H9 (cell line): ENCODE data around the gene DVL3. TPM values are rescaled to one million over a fixed set of nuclear protein-coding genes. Genes with fewer than 3 reads are reported as not detected.

Experiments used
- DNase-seq: peaks from one replicate; pipeline ENCODE4 v3.0.0-alpha.2; 2017
- H2AFZ ChIP-seq: one replicate; pipeline ENCODE4 v1.6.1; 2013; ENCODE audit warnings: mild to moderate bottlenecking, low read length, control low read depth, moderate library complexity
- H2AK5ac ChIP-seq: 2 replicates; pipeline ENCODE4 v1.6.1; 2013; ENCODE audit warnings: low read length, control low read depth, mixed read lengths; ENCODE audit not compliant: insufficient read length
- H2BK120ac ChIP-seq: one replicate; pipeline ENCODE4 v1.6.1; 2013; ENCODE audit warnings: low read depth, mild to moderate bottlenecking, low read length, control low read depth, inconsistent platforms; ENCODE audit not compliant: poor library complexity, severe bottlenecking
- H2BK12ac ChIP-seq: 2 replicates; pipeline ENCODE4 v1.6.1; 2013; ENCODE audit warnings: low read length, control low read depth, mixed read lengths, low read depth; ENCODE audit not compliant: insufficient read length
- H2BK15ac ChIP-seq: 2 replicates; pipeline ENCODE4 v1.6.1; 2013; ENCODE audit warnings: low read depth, low read length, control low read depth
- H2BK20ac ChIP-seq: one replicate; pipeline ENCODE4 v1.6.1; 2013; ENCODE audit warnings: low read depth, mild to moderate bottlenecking, low read length, control low read depth, inconsistent platforms; ENCODE audit not compliant: poor library complexity, severe bottlenecking
- H2BK5ac ChIP-seq: 2 replicates; pipeline ENCODE4 v1.6.1; 2013; ENCODE audit warnings: low read length, control low read depth, mixed read lengths; ENCODE audit not compliant: insufficient read length
- H3K14ac ChIP-seq: 2 replicates; pipeline ENCODE4 v1.6.1; 2013; ENCODE audit warnings: low read length, control low read depth; ENCODE audit not compliant: insufficient read depth
- H3K18ac ChIP-seq: 2 replicates; pipeline ENCODE4 v1.6.1; 2013; ENCODE audit warnings: low read depth, mild to moderate bottlenecking, mixed read lengths, low read length, control low read depth; ENCODE audit not compliant: insufficient read length
- H3K23ac ChIP-seq: 2 replicates; pipeline ENCODE4 v1.6.1; 2013; ENCODE audit warnings: low read length, control low read depth, mixed read lengths, low read depth; ENCODE audit not compliant: insufficient read length
- H3K23me2 ChIP-seq: 2 replicates; pipeline ENCODE4 v1.6.1; 2013; ENCODE audit warnings: low read depth, mild to moderate bottlenecking, mixed read lengths, low read length, control low read depth; ENCODE audit not compliant: insufficient read length, poor library complexity, severe bottlenecking
- H3K27ac ChIP-seq: 2 replicates; pipeline ENCODE4 v1.5.1; 2013; ENCODE audit warnings: low read length, control low read depth, mixed read lengths, low read depth; ENCODE audit not compliant: insufficient read length
- H3K27me3 ChIP-seq: 2 replicates; pipeline ENCODE4 v1.6.1; 2013; ENCODE audit warnings: low read length, control low read depth, inconsistent platforms; ENCODE audit not compliant: insufficient read depth
- H3K4ac ChIP-seq: 2 replicates; pipeline ENCODE4 v1.6.1; 2013; ENCODE audit warnings: low read depth, mild to moderate bottlenecking, control low read depth, inconsistent platforms, low read length, moderate library complexity
- H3K4me1 ChIP-seq: 2 replicates; pipeline ENCODE4 v1.6.1; 2013; ENCODE audit warnings: low read length, control low read depth, inconsistent platforms; ENCODE audit not compliant: insufficient read depth
- H3K4me2 ChIP-seq: 2 replicates; pipeline ENCODE4 v1.6.1; 2013; ENCODE audit warnings: low read length, control low read depth, mixed read lengths; ENCODE audit not compliant: insufficient read length, insufficient read depth
- H3K56ac ChIP-seq: 2 replicates; pipeline ENCODE4 v1.6.1; 2013; ENCODE audit warnings: low read depth, mild to moderate bottlenecking, mixed read lengths, low read length, control low read depth; ENCODE audit not compliant: insufficient read length
- H3K79me1 ChIP-seq: 2 replicates; pipeline ENCODE4 v1.6.1; 2013; ENCODE audit warnings: low read depth, mild to moderate bottlenecking, moderate library complexity, low read length, control low read depth, inconsistent platforms; ENCODE audit not compliant: insufficient read depth, poor library complexity, severe bottlenecking
- H3K79me2 ChIP-seq: 2 replicates; pipeline ENCODE4 v1.6.1; 2013; ENCODE audit warnings: low read length, control low read depth, inconsistent platforms; ENCODE audit not compliant: insufficient read depth
- H3K9ac ChIP-seq: 2 replicates; pipeline ENCODE4 v1.6.1; 2013; ENCODE audit warnings: low read length, control low read depth, mixed read lengths; ENCODE audit not compliant: insufficient read length; ENCODE audit errors: extremely low read depth
- H3K9me3 ChIP-seq: one replicate; pipeline ENCODE4 v1.6.1; 2013; ENCODE audit warnings: low read depth, low read length, inconsistent platforms; ENCODE audit not compliant: control insufficient read depth
- H3T11ph ChIP-seq: one replicate; pipeline ENCODE4 v1.6.1; 2013; ENCODE audit warnings: mild to moderate bottlenecking, low read length, control low read depth, inconsistent platforms
- H4K20me1 ChIP-seq: one replicate; pipeline ENCODE4 v1.6.1; 2013; ENCODE audit not compliant: control insufficient read depth, insufficient read length, insufficient read depth
- H4K5ac ChIP-seq: 2 replicates; pipeline ENCODE4 v1.6.1; 2013; ENCODE audit warnings: low read depth, mild to moderate bottlenecking, mixed read lengths, low read length, control low read depth; ENCODE audit not compliant: insufficient read length
- H4K8ac ChIP-seq: replicated peaks from 2 replicates; pipeline ENCODE4 v1.6.1; 2013; ENCODE audit warnings: low read length, control low read depth, mixed read lengths, low read depth; ENCODE audit not compliant: insufficient read length
- H4K91ac ChIP-seq: 2 replicates; pipeline ENCODE4 v1.6.1; 2013; ENCODE audit warnings: low read depth, mild to moderate bottlenecking, moderate library complexity, mixed read lengths, low read length, control low read depth; ENCODE audit not compliant: insufficient read length
- H3K27ac Mint-ChIP-seq, 3 experiments: 2 replicates in 2 of 3; 3 replicates in 1 of 3; pipeline ENCODE4 v1.8.0; 2020 to 2021; ENCODE audit warnings: mixed read lengths in 3 of 3, mild to moderate bottlenecking in 1 of 3, moderate library complexity in 1 of 3
- H3K27me3 Mint-ChIP-seq: 2 replicates; pipeline ENCODE4 v1.8.0; 2021; ENCODE audit warnings: low read depth, mild to moderate bottlenecking, moderate library complexity, mixed read lengths
- H3K36me3 Mint-ChIP-seq, 3 experiments: 2 replicates in 2 of 3; 3 replicates in 1 of 3; pipeline ENCODE4 v1.8.0; 2020 to 2021; ENCODE audit warnings: low read depth in 3 of 3, mixed read lengths in 3 of 3; ENCODE audit not compliant: insufficient read depth in 1 of 3
- H3K4me1 Mint-ChIP-seq, 2 experiments: 2 replicates each; pipeline ENCODE4 v1.8.0; 2020; ENCODE audit warnings: mixed read lengths in 2 of 2
- H3K4me3 Mint-ChIP-seq, 2 experiments: 2 replicates in 1 of 2; 3 replicates in 1 of 2; pipeline ENCODE4 v1.8.0; 2020 to 2021; ENCODE audit warnings: mild to moderate bottlenecking in 2 of 2, mixed read lengths in 2 of 2, moderate library complexity in 1 of 2
- H3K9me3 Mint-ChIP-seq, 2 experiments: 2 replicates in 1 of 2; 3 replicates in 1 of 2; pipeline ENCODE4 v1.8.0; 2020; ENCODE audit warnings: mild to moderate bottlenecking in 2 of 2, mixed read lengths in 2 of 2, moderate library complexity in 1 of 2
- CTCF ChIP-seq: fragments of 200-600 bp; sonication (generic); conservative IDR thresholded peaks from 3 replicates; pipeline ENCODE4 v1.8.0; 2021; ENCODE audit warnings: antibody characterized with exemption, mild to moderate bottlenecking
- WGBS: extraction: QIAGEN DNeasy Blood & Tissue Kit; methylation state at CpG from one replicate; pipeline ENCODE4 v1.1.7; 2013; ENCODE audit warnings: missing lambda C conversion rate, low lambda C conversion rate, mixed read lengths; ENCODE audit not compliant: insufficient read length; ENCODE audit errors: extremely low coverage; 5-methylcytosine and 5-hydroxymethylcytosine counted together
- total RNA-seq: library from RNA; stranded (reverse); gene quantifications from 2 replicates; pipeline ENCODE4 v1.2.1, GENCODE V29; 2021

DVL3 gene
- total RNA-seq, 1 experiment from 2014 or later, result 64.7 TPM

DNA sequence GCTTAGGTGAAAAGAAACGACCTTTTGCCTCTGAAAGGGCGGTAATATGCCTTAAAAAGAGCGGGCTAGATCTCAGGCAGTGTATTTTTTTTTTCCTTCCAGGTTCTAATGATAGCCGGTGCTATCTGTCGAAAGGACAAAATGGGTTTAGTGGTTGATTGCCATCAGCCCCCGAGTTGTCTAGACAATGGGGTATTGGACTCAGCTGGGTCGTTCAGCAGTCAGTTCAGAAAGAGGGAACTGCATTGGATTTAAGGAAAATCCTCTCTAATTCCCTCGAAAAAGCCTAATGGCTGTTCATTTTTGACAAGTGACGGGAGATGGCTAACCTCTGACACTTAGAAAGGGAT, 19.3 kb upstream of the DVL3 start:
- H3K36me3 Mint-ChIP-seq, result peaks cover 3 to 23% (median 18%) of the 10 kb centered on the region in 3 experiments; a peak in 6 of 7 replicates
- Histone ChIP-seq H3K4me1 (no peaks in the 10 kb centered on the region), H2BK5ac (no peak overlapping the region), H3T11ph (no peak overlapping the region), H3K9me3 (no peaks in the 10 kb centered on the region), H3K14ac (no peak overlapping the region), H3K27ac (no peak overlapping the region), H3K4ac (no peak overlapping the region), H2BK12ac (no peak overlapping the region), H2BK120ac (no peak overlapping the region), H3K56ac (no peak overlapping the region), H3K9ac (peak overlapping the region; percentile 65), H4K91ac (no peak overlapping the region), H4K8ac (no peak overlapping the region), H2AK5ac (no peak overlapping the region), H3K18ac (no peak overlapping the region), H2BK15ac (no peak overlapping the region), H2BK20ac (no peak overlapping the region), H3K23ac (no peak overlapping the region), H3K79me1 (no peaks in the 10 kb centered on the region), H3K23me2 (peaks cover 13% of the 10 kb centered on the region), H3K4me2 (peak overlapping the region; percentile 98), H3K27me3 (no peaks in the 10 kb centered on the region), H2AFZ (no peak overlapping the region), H3K79me2 (no peaks in the 10 kb centered on the region; the same call in 1 of the 2 replicates), H4K20me1 (no peaks in the 10 kb centered on the region), H4K5ac (no peak overlapping the region)
- TF ChIP-seq CTCF, result no peak
- H3K9me3 Mint-ChIP-seq, result no peaks in the 10 kb centered on the region
- no peaks in the 10 kb centered on the region; the same call in 1 of the 2 replicates for H3K27me3 Mint-ChIP-seq
- peak overlapping the region in 1 of 3 experiments; percentile 91; a peak in 1 of 7 replicates for H3K27ac Mint-ChIP-seq
- H3K4me3 Mint-ChIP-seq, result peak overlapping the region; percentile 92 to 97
- no peak for DNase-seq
- WGBS, result no CpG with 5 or more reads among the region's 9 CpGs
- peaks cover 23 to 25% of the 10 kb centered on the region in 2 experiments for H3K4me1 Mint-ChIP-seq
